ENCODE data around the gene AK8.

Gene AK8

DNA sequence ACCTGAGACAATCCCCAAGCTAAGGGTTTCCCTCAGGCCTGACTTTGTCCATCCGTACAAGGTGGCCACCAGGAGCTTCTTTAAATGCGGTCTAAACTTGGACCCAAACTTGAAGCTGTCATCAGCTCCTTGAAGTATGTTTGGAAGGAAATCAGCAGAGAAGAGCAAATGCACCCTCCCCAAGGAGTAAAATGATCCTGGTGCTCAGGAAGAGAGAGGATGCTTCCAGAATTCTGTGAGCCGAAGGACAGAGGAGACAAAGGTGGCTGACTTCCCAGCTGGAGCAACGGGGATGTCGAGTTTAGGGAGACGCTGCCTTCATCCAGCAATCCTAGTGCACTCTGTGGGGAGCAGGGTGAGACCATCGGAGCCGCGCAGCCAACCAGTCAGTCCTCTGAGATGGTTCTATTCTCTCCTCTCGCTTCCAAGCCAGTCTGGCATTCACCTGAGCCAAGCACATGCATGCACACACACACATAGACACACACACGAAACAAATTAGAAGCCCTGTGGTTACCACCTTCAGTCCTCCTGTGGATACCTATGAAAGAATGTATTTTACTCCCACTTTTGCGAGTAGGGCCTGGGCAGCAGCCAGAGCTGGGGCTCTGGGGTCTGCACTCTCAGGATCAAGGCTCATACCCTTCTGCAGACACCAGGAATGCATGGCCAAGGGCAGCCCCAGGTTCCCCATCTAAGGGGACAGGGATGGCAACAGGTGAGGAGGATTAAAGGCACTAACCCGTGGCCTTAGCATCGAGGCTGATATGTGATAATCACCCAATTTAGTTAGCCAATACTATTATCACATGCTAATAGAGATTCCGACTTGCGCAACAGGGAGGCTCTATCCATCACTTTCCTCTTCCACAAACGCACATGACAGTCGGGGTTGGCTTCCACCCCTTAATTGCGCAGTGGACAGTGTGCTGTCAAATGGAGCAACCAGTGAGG is 132.1 kb downstream of the AK8 start:
- Histone ChIP-seq H3K27ac (peak overlapping the region; percentile 78), H3K4me3 (ENCODE audit: low read depth, low read length) (no peak overlapping the region), H3K9me3 (ENCODE audit: severe bottlenecking) (no peaks in the 10 kb centered on the region), H3K36me3 (no peaks in the 10 kb centered on the region), H3K27me3 (ENCODE audit: insufficient read depth, low read depth, severe bottlenecking) (no peaks in the 10 kb centered on the region)
- TF ChIP-seq, protein P1, sequence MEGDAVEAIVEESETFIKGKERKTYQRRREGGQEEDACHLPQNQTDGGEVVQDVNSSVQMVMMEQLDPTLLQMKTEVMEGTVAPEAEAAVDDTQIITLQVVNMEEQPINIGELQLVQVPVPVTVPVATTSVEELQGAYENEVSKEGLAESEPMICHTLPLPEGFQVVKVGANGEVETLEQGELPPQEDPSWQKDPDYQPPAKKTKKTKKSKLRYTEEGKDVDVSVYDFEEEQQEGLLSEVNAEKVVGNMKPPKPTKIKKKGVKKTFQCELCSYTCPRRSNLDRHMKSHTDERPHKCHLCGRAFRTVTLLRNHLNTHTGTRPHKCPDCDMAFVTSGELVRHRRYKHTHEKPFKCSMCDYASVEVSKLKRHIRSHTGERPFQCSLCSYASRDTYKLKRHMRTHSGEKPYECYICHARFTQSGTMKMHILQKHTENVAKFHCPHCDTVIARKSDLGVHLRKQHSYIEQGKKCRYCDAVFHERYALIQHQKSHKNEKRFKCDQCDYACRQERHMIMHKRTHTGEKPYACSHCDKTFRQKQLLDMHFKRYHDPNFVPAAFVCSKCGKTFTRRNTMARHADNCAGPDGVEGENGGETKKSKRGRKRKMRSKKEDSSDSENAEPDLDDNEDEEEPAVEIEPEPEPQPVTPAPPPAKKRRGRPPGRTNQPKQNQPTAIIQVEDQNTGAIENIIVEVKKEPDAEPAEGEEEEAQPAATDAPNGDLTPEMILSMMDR (IDR thresholded peaks at IDR 0.05; ENCODE audit: low read depth, low read length) = no peak
- DNase-seq = no peak

DNA sequence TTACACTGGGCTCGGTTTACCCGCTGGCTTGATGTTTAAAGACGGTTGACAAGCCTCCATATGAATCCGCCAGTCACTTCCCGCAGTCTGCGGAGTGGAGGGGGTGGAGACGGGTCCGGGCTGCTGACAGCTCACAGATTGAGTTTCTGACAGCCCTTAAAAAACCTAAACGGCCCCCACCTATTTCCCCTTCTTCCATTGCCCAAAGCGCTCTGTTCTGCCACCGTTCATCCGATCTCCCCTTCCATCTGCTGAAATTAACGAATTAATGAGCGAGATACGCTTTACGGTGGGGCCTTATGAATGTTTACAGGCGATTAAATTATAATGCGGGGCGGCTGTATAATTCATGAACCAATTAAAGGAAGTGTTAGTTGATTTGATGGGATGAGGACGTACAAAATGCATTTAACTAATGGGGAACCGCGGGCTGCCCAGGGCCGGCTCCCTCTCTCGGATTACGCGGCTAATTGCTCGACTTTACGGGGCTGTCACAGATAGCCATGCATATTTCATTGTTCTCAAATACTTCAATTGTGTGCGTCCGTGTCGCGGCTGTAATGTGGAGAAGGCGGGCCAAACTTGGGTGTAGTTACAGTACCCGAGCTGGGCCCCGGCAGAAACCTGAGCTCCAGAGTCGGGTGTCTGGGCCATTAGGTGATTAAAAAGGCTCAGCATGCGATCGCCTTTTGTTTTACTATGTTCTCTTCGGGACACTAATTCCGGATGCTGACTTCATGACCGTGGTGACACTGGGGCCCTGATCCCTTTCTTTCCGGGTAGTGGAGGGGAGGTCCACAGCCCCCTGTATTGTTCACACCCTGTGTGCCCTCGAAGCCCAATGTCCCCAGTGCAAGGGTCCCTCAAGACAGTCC is 133.0 kb downstream of the AK8 start:
- TF ChIP-seq, protein P1 (IDR thresholded peaks at IDR 0.05; ENCODE audit: low read depth, low read length) = no peak
- H3K27ac ChIP-seq = peak overlapping the region; percentile 78

DNA sequence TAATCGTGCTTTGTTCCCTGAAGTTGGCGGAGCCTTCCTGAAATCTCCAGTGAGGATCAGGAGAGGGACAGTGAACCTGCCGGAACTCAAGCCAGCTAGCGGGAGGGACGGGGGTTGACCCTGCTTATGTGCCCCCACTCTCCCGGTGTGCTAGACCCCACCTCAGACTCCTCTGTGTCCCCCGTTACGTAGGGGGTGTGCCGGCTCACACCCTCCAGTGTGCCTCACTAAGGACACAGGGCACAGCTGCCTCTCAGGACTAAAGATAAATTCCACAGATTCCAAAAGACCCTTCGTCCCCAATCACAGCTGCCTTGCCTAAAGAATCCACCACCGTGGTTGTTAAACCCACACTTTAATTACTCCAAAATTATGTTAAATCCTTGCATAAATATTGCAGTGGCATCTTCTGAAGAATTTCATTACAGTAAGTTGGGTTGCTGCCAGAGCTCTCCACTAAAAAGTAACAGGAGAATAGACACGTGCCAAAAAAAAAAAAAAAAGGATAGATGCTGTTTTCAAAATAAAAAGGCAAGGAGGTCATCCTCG is 134.1 kb downstream of the AK8 start:
- Histone ChIP-seq H3K27ac (peak overlapping the region; percentile 78), H3K9me3 (ENCODE audit: severe bottlenecking) (no peaks in the 10 kb centered on the region), H3K27me3 (ENCODE audit: insufficient read depth, low read depth, severe bottlenecking) (no peaks in the 10 kb centered on the region), H3K4me3 (ENCODE audit: low read depth, low read length) (peak overlapping the region; percentile 46), H3K36me3 (no peaks in the 10 kb centered on the region)
- TF ChIP-seq, protein P1 (IDR thresholded peaks at IDR 0.05; ENCODE audit: low read depth, low read length) = no peak
- DNase-seq = peak; percentile 28

More for the DNA sequence above, 133.0 kb downstream of the AK8 start:
- peak; percentile 99 for DNase-seq
- H3K36me3 ChIP-seq = no peaks in the 10 kb centered on the region
- H3K9me3 ChIP-seq (ENCODE audit: severe bottlenecking) = no peaks in the 10 kb centered on the region
- peak overlapping the region; percentile 46 for H3K4me3 ChIP-seq (ENCODE audit: low read depth, low read length)
- no peaks in the 10 kb centered on the region for H3K27me3 ChIP-seq (ENCODE audit: insufficient read depth, low read depth, severe bottlenecking)

DNA sequence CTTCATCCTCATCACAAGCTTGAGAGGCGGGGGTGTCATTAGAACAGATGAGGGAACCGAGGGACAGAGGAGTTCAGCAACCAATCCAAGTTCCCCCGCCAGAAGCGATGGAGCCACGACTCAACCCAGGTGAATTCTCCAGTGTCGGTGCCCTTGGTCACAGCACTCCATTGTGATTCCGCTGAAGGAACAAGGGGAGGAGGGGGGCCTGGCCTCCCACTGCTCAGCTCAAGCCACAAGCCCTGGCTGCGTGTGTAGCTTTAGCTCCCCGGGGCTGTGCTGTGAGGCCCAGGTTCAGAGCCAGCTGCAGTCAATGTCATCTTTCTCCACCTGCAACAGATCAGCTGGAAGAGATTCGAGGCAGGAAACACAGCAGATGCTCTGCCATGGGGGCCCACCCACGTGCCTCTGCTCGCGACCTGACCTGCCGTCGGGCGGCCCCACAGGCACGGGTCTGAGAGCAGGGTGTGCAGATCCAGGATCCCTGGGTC is 135.2 kb downstream of the AK8 start:
- no peak overlapping the region for H3K27ac ChIP-seq
- peak; percentile 51 for DNase-seq
- H3K27me3 ChIP-seq (ENCODE audit: insufficient read depth, low read depth, severe bottlenecking) = no peaks in the 10 kb centered on the region
- H3K4me3 ChIP-seq (ENCODE audit: low read depth, low read length) = no peak overlapping the region; the same call in 1 of the 2 replicates
- H3K9me3 ChIP-seq (ENCODE audit: severe bottlenecking) = no peaks in the 10 kb centered on the region
- no peaks in the 10 kb centered on the region for H3K36me3 ChIP-seq
- TF ChIP-seq, protein P1 (IDR thresholded peaks at IDR 0.05; ENCODE audit: low read depth, low read length) = no peak

DNA sequence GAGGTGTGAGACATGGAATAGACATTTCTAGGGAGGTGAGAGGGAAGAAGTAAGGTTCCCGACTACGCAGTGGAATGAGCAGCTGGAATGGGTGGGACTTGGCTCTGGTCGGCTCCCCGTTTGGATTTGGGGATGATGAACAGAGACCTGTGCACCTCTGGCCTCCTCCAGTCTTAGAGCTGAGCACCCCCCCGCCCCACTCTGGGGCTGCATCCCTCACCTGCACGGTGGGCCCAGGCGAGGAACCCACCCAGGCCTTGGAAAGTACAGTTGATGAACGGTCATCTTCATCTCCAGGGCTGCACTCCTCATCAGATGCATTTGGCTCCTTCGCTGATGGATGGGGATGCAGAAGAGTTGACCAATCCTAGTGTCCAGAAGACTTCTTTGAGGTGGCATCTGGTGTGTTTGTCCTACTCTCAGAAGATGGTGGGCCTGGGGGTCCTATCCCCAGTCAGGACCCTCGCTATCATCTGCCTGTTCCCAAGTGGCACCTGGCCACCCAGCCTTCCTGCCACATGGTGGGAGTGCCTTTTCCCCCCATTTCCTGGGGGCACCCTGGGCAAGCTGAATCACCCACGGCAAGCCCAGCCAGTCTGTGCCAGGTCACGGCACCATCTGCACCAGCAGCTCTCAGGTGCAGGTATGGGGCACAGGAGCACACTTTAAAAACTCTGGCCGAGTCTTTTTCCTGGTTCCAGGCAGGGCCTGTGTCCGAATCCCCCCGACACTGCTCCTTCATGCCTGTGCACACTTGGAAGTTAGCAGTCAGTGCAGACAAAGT is 137.4 kb downstream of the AK8 start:
- H3K27me3 ChIP-seq (ENCODE audit: insufficient read depth, low read depth, severe bottlenecking) = no peaks in the 10 kb centered on the region
- H3K36me3 ChIP-seq = no peaks in the 10 kb centered on the region
- TF ChIP-seq, protein P1 (IDR thresholded peaks at IDR 0.05; ENCODE audit: low read depth, low read length) = no peak
- no peak for DNase-seq
- H3K27ac ChIP-seq = no peak overlapping the region
- no peak overlapping the region for H3K4me3 ChIP-seq (ENCODE audit: low read depth, low read length)
- H3K9me3 ChIP-seq (ENCODE audit: severe bottlenecking) = no peaks in the 10 kb centered on the region
